ENCODE data around the gene RALBP1. TPM values are rescaled to one million over a fixed set of nuclear protein-coding genes. Genes with fewer than 3 reads are reported as not detected.
"Not testable (repeated sequence)": the region's sequence is repeated elsewhere in the genome, so short reads cannot be mapped to it uniquely, and the experiment has no call there.

Gene RALBP1
- total RNA-seq (2014; rRNA removed; shearing (Covaris generic)), result 35.8 and 38.5 TPM in 2 replicates
- polyA plus RNA-seq (2014; cell fraction: nucleus; rRNA removed), result 17.5 and 29.3 TPM in 2 replicates

- peak; percentile 97 for DNase-seq (ENCODE audit: extremely low read depth, low read depth)
Observed at GRCh38 chr18:9474983-9475642, at the start of gene RALBP1. TSS of gene RALBP1 (plus strand) at chr18:9475513. CDS start at chr18:9513046, 37,533 bp downstream.

- no peak for DNase-seq (ENCODE audit: extremely low read depth, low read depth)
Observed at GRCh38 chr18:9426753-9427152, 48.6 kb upstream of the RALBP1 start.

GRCh38 chr18:9428301-9428706 is 47.0 kb upstream of the RALBP1 start:
- DNase-seq (ENCODE audit: extremely low read depth, low read depth), result no peak

- DNase-seq (ENCODE audit: extremely low read depth, low read depth), result no peak
Observed at GRCh38 chr18:9428862-9429661, 46.3 kb upstream of the RALBP1 start.

GRCh38 chr18:9429662-9429993 is 45.7 kb upstream of the RALBP1 start:
- DNase-seq (ENCODE audit: extremely low read depth, low read depth), result no peak

- not testable (repeated sequence) for DNase-seq (ENCODE audit: extremely low read depth, low read depth)
Observed at GRCh38 chr18:9430315-9430714, 45.0 kb upstream of the RALBP1 start.

GRCh38 chr18:9431296-9431695 is 44.0 kb upstream of the RALBP1 start:
- DNase-seq (ENCODE audit: extremely low read depth, low read depth), result no peak

GRCh38 chr18:9433122-9433521 is 42.2 kb upstream of the RALBP1 start:
- not testable (repeated sequence) for DNase-seq (ENCODE audit: extremely low read depth, low read depth)

- DNase-seq (ENCODE audit: extremely low read depth, low read depth), result no peak
Observed at GRCh38 chr18:9433671-9434121, 41.6 kb upstream of the RALBP1 start.

GRCh38 chr18:9434122-9434701 is 41.1 kb upstream of the RALBP1 start:
- no peak for DNase-seq (ENCODE audit: extremely low read depth, low read depth)

- no peak for DNase-seq (ENCODE audit: extremely low read depth, low read depth)
Observed at GRCh38 chr18:9435041-9435440, 40.3 kb upstream of the RALBP1 start.

GRCh38 chr18:9436206-9436929 is 38.9 kb upstream of the RALBP1 start:
- no peak for DNase-seq (ENCODE audit: extremely low read depth, low read depth)

GRCh38 chr18:9437021-9437437 is 38.3 kb upstream of the RALBP1 start:
- no peak for DNase-seq (ENCODE audit: extremely low read depth, low read depth)

GRCh38 chr18:9437672-9438071 is 37.6 kb upstream of the RALBP1 start:
- no peak for DNase-seq (ENCODE audit: extremely low read depth, low read depth)

GRCh38 chr18:9441061-9441460 is 34.3 kb upstream of the RALBP1 start:
- DNase-seq (ENCODE audit: extremely low read depth, low read depth), result no peak

GRCh38 chr18:9444549-9444948 is 30.8 kb upstream of the RALBP1 start:
- DNase-seq (ENCODE audit: extremely low read depth, low read depth), result no peak

- no peak for DNase-seq (ENCODE audit: extremely low read depth, low read depth)
Observed at GRCh38 chr18:9446839-9447238, 28.5 kb upstream of the RALBP1 start.

- no peak for DNase-seq (ENCODE audit: extremely low read depth, low read depth)
Observed at GRCh38 chr18:9447334-9447733, 28.0 kb upstream of the RALBP1 start.

- no peak for DNase-seq (ENCODE audit: extremely low read depth, low read depth)
Observed at GRCh38 chr18:9449600-9450414, 25.5 kb upstream of the RALBP1 start.

- DNase-seq (ENCODE audit: extremely low read depth, low read depth), result not testable (repeated sequence)
Observed at GRCh38 chr18:9450920-9451319, 24.4 kb upstream of the RALBP1 start.
